ENCODE measurements around the gene ENG.

The ENG gene

DNA sequence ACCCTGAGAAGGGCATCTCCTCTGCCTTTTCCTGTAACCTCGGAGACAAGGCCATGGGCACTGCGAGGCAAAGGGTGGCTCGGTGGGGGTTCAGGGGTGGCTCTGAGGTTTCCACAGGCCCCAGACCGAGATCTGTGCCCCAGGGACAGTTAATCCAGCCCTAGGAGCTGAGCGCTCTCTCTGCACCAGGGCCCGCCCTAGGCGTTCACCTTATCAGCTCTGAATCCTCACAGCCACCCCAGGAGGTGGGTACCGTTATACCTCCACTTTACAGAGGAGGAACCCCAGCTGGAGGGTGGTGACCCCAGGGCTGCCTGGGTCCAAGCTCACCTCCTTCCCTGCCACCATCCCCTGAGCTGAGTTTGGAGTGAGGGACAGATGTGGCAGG, 2.3 kb upstream of the ENG start:
- no peak for DNase-seq (ENCODE audit: extremely low read depth, insufficient read length)
- no peaks in the 10 kb centered on the region for H3K27me3 ChIP-seq (replicated peaks; ENCODE audit: control insufficient read depth, insufficient read depth, low read length)
- TF ChIP-seq, protein P1, sequence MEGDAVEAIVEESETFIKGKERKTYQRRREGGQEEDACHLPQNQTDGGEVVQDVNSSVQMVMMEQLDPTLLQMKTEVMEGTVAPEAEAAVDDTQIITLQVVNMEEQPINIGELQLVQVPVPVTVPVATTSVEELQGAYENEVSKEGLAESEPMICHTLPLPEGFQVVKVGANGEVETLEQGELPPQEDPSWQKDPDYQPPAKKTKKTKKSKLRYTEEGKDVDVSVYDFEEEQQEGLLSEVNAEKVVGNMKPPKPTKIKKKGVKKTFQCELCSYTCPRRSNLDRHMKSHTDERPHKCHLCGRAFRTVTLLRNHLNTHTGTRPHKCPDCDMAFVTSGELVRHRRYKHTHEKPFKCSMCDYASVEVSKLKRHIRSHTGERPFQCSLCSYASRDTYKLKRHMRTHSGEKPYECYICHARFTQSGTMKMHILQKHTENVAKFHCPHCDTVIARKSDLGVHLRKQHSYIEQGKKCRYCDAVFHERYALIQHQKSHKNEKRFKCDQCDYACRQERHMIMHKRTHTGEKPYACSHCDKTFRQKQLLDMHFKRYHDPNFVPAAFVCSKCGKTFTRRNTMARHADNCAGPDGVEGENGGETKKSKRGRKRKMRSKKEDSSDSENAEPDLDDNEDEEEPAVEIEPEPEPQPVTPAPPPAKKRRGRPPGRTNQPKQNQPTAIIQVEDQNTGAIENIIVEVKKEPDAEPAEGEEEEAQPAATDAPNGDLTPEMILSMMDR (IDR thresholded peaks at IDR 0.05; ENCODE audit: insufficient read depth, low read length, poor library complexity, severe bottlenecking), result no peak
- H3K4me3 ChIP-seq (replicated peaks; ENCODE audit: low read depth, low read length), result no peak overlapping the region
- no peaks in the 10 kb centered on the region for H3K36me3 ChIP-seq (ENCODE audit: control insufficient read depth, insufficient read depth, low read length)

DNA sequence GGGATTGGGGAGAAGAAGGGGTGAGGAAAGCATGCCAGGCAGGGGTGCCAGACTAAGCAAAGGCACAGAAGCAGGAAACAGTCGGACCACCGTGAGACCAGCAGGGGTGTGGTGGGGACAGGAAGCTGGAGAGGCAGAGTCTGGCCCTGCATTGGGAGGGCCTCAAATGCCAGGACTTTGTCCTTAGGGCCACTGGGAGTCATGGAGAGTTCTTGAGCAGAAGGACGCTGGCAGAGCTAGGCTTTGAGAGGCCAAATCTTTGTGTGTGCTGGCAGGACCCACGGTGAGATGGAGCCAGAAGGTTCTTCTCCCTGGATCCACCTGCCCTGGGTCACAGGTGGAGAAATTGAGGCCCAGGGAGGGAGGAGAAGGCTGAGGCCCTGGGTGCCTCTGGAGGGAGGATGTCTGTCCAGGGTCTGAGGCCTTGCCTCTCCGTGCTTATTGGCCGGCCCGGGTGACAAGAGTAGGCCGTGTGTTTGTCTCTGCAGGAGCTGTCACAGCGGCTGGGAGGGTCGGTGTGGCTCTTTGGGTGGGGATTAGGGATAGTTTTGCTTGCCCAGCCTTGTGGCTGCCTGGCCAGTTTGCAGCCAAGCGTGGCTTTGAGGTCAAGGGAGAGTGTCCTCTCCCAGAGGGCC, 1.8 kb upstream of the ENG start:
- Histone ChIP-seq H3K27me3 (replicated peaks; ENCODE audit: control insufficient read depth, insufficient read depth, low read length) (no peaks in the 10 kb centered on the region), H3K4me3 (replicated peaks; ENCODE audit: low read depth, low read length) (no peak overlapping the region), H3K36me3 (ENCODE audit: control insufficient read depth, insufficient read depth, low read length) (no peaks in the 10 kb centered on the region)
- no peak for DNase-seq (ENCODE audit: extremely low read depth, insufficient read length)
- TF ChIP-seq, protein P1 (IDR thresholded peaks at IDR 0.05; ENCODE audit: insufficient read depth, low read length, poor library complexity, severe bottlenecking), result no peak

DNA sequence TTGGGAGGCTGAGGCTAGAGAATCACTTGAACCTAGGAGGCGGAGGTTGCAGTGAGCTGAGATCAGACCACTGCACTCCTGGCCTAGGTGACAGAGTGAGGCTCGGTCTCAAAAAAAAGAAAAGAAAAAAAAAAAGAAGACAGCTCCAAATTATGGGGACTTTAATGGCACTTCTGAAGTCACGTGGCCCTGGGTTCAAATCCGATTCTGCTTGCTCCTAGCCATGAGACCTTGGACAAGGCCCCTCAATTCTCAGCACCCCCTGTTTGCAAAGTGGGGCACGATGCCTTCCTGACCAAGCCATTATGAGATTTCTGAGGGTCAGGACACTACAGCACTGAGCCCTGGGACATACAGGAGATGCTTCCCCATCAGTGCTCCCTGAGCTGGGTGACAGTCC, 1.1 kb upstream of the ENG start:
- TF ChIP-seq, protein P1 (IDR thresholded peaks at IDR 0.05; ENCODE audit: insufficient read depth, low read length, poor library complexity, severe bottlenecking), result no peak
- DNase-seq (ENCODE audit: extremely low read depth, insufficient read length), result no peak
- H3K4me3 ChIP-seq (replicated peaks; ENCODE audit: low read depth, low read length), result no peak overlapping the region

GRCh38 chr9:127854960-127855359, 502 bp upstream of the ENG start:
- H3K36me3 ChIP-seq (ENCODE audit: control insufficient read depth, insufficient read depth, low read length), result no peaks in the 10 kb centered on the region
- TF ChIP-seq, protein P1 (IDR thresholded peaks at IDR 0.05; ENCODE audit: insufficient read depth, low read length, poor library complexity, severe bottlenecking), result no peak
- no peak for DNase-seq (ENCODE audit: extremely low read depth, insufficient read length)
- H3K27me3 ChIP-seq (replicated peaks; ENCODE audit: control insufficient read depth, insufficient read depth, low read length), result no peaks in the 10 kb centered on the region
- H3K4me3 ChIP-seq (replicated peaks; ENCODE audit: low read depth, low read length), result no peak overlapping the region

More for the DNA sequence above, 1.1 kb upstream of the ENG start:
- H3K36me3 ChIP-seq (ENCODE audit: control insufficient read depth, insufficient read depth, low read length), result no peaks in the 10 kb centered on the region
- H3K27me3 ChIP-seq (replicated peaks; ENCODE audit: control insufficient read depth, insufficient read depth, low read length), result no peaks in the 10 kb centered on the region

DNA sequence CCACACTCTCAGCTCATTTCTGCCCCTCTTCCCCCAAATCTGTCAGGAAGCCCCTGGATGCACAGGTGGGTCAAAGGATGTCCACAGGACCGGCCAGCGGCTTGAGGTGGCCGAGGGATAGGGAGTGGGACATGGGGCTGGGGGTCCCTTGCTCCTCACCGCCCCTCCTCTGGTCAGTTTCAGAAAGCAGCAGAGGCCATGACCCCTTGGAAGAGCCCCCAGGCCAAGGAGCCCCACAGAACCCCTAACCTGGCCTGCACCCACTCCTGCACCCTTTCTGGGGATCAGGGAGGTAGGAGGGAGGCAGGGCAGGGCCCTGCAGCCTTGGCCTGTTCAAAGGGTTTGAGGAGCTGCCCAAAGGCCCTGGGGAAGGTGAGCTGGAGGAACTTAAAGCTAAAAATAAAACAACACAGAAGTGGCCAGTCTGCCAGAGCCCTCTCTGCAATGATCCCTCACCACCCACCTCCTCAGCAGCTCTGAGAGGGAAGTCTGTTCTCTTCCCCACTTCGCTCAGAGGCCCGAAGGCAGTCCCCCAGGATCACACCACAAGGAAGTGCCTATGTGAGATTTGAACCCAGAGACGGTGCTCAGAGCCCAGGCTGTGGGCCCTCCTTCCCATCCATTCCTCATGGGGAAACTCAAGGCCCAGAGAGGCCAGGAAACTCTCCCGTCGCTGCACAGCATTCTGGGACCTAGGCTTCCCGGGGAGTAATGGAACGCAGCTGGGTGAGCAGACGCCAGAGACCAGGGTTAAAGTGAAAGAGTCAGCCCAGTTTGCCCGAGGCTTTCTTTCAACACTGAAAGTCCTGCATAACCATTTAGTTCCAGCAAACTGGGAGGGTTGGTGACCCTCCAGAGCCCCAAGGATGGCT, 910 bp downstream of the ENG start:
- TF ChIP-seq, protein P1 (IDR thresholded peaks at IDR 0.05; ENCODE audit: insufficient read depth, low read length, poor library complexity, severe bottlenecking), result no peak
- H3K27me3 ChIP-seq (replicated peaks; ENCODE audit: control insufficient read depth, insufficient read depth, low read length), result no peaks in the 10 kb centered on the region
- no peaks in the 10 kb centered on the region for H3K36me3 ChIP-seq (ENCODE audit: control insufficient read depth, insufficient read depth, low read length)
- no peak overlapping the region for H3K4me3 ChIP-seq (replicated peaks; ENCODE audit: low read depth, low read length)
- no peak for DNase-seq (ENCODE audit: extremely low read depth, insufficient read length)

Measured in GM06990 (cell line).